GM23248 (cell line): ENCODE measurements around the gene ALPK3. TPM values are rescaled to one million over a fixed set of nuclear protein-coding genes. Genes with fewer than 3 reads are reported as not detected.

Experiments
- DNase-seq: peaks from one replicate; pipeline ENCODE4 v3.0.0-alpha.2; 2015
- H2AFZ ChIP-seq: fragments of 200-600 bp; sonication (generic); 2 replicates; pipeline ENCODE4 v1.6.1; 2016; ENCODE audit warnings: antibody characterized with exemption
- H3F3A ChIP-seq: fragments of 200-600 bp; sonication (generic); 2 replicates; pipeline ENCODE4 v1.6.1; 2016; ENCODE audit warnings: mild to moderate bottlenecking, antibody characterized with exemption, mixed run types; ENCODE audit not compliant: insufficient read depth
- H3K27ac ChIP-seq: fragments of 200-600 bp; sonication (generic); 2 replicates; pipeline ENCODE4 v1.5.1; 2016; ENCODE audit warnings: mild to moderate bottlenecking
- H3K27me3 ChIP-seq: fragments of 200-600 bp; sonication (generic); replicated peaks from 2 replicates; pipeline ENCODE4 v1.6.1; 2016; ENCODE audit warnings: mild to moderate bottlenecking; ENCODE audit not compliant: insufficient read depth
- H3K36me3 ChIP-seq: fragments of 200-600 bp; sonication (generic); 2 replicates; pipeline ENCODE4 v1.6.1; 2016; ENCODE audit warnings: low read depth, mild to moderate bottlenecking
- H3K4me1 ChIP-seq: fragments of 200-600 bp; sonication (generic); 2 replicates; pipeline ENCODE4 v1.6.1; 2016; ENCODE audit warnings: mild to moderate bottlenecking; ENCODE audit not compliant: insufficient read depth
- H3K4me2 ChIP-seq: fragments of 200-600 bp; sonication (generic); one replicate; pipeline ENCODE4 v1.6.1; 2016; ENCODE audit warnings: mild to moderate bottlenecking; ENCODE audit not compliant: unreplicated experiment
- H3K4me3 ChIP-seq: fragments of 200-600 bp; sonication (generic); 2 replicates; pipeline ENCODE4 v1.5.1; 2016; ENCODE audit warnings: mild to moderate bottlenecking
- H3K79me2 ChIP-seq: fragments of 200-600 bp; sonication (generic); 2 replicates; pipeline ENCODE4 v1.6.1; 2016; ENCODE audit warnings: mild to moderate bottlenecking; ENCODE audit not compliant: insufficient read depth
- H3K9ac ChIP-seq: fragments of 200-600 bp; sonication (generic); 2 replicates; pipeline ENCODE4 v1.6.1; 2016; ENCODE audit warnings: mild to moderate bottlenecking
- H3K9me2 ChIP-seq: fragments of 200-600 bp; sonication (generic); 2 replicates; pipeline ENCODE4 v1.6.1; 2016; ENCODE audit warnings: mixed run types, mild to moderate bottlenecking, moderate library complexity; ENCODE audit not compliant: insufficient read depth
- H3K9me3 ChIP-seq: fragments of 200-600 bp; sonication (generic); one replicate; pipeline ENCODE4 v1.6.1; 2017; ENCODE audit warnings: low read depth
- H4K20me1 ChIP-seq: fragments of 200-600 bp; sonication (generic); 2 replicates; pipeline ENCODE4 v1.6.0; 2016; ENCODE audit not compliant: insufficient read depth
- EZH2 ChIP-seq: fragments of 200-600 bp; sonication (generic); IDR thresholded peaks from 2 replicates; pipeline ENCODE4 v1.6.1; 2018; ENCODE audit warnings: antibody characterized with exemption, mild to moderate bottlenecking; ENCODE audit not compliant: insufficient read depth, poor library complexity, severe bottlenecking
- EZH2phosphoT487 ChIP-seq: fragments of 200-600 bp; sonication (generic); IDR thresholded peaks from 2 replicates; pipeline ENCODE4 v1.6.1; 2018; ENCODE audit warnings: antibody characterized with exemption, moderate library complexity, mild to moderate bottlenecking, low read depth; ENCODE audit not compliant: insufficient read depth
- WGBS, 2 experiments: methylation state at CpG; one replicate each; pipeline ENCODE4 v1.1.6; 2015 to 2017; ENCODE audit warnings: low lambda C conversion rate in 2 of 2, low coverage in 1 of 2; ENCODE audit errors: missing lambda C conversion rate in 2 of 2; 5-methylcytosine and 5-hydroxymethylcytosine counted together
- in situ Hi-C: fragments of 300-500 bp; cut with MboI; formaldehyde crosslinking; loops from 2 replicates; pipeline ENCODE4 v1.15.0; 2020
- polyA plus RNA-seq: library from polyadenylated mRNA; unstranded; fragments of >200 nt; fragmentation: Nextera tagmentation; extraction: Ambion mirVana; gene quantifications from 2 replicates; pipeline ENCODE4 v1.2.1, GENCODE V29; 2016
- total RNA-seq: library from RNA; depleted of rRNA; stranded (reverse); fragments of >200 nt; shearing (Covaris generic); gene quantifications from 2 replicates; pipeline ENCODE4 v1.2.3, GENCODE V29; 2014

The ALPK3 gene
- total and polyA plus RNA-seq, 2 experiments from 2014 or later: 5.0 TPM; not detected in 1

DNA sequence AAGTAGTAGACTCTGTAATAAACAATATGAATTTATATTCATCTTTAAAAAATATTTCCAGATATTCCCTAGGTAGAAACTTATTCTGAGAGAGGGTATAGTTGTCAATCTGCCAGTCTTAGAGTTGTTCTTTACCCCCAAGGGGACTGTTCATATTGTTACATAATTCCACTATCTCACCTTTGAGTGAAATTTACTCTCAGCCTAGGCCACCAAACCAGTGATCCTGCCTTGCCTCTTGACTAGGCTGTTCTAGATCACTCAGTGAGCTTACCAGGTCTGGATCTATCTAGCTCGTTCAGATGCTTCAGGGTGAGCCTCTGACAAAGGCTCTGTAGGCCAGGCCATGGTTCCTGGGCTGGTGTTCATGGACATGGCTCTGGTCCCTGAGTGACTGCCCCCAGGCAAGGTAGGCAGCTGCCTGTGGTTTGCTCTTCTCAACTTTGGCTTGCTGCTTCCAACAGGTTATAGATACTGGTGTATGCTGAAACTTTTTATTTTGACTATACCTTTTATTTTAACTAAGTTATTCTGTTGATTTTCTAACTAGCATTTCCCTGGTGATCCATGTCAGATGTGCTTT lies 41.2 kb upstream of the ALPK3 start:
- Histone ChIP-seq H3K79me2 (peaks cover 100% of the 10 kb centered on the region), H3K27ac (no peak overlapping the region), H3K36me3 (no peaks in the 10 kb centered on the region), H2AFZ (no peak overlapping the region), H3K9ac (no peak overlapping the region), H3K4me1 (no peaks in the 10 kb centered on the region), H3F3A (peaks cover 9% of the 10 kb centered on the region; the same call in 1 of the 2 replicates), H3K27me3 (no peaks in the 10 kb centered on the region), H3K4me2 (no peak overlapping the region), H4K20me1 (no peaks in the 10 kb centered on the region; the same call in none of the 2 replicates), H3K9me2 (no peaks in the 10 kb centered on the region), H3K9me3 (no peaks in the 10 kb centered on the region), H3K4me3 (no peak overlapping the region)
- 50 to 64% methylated on average over 1 of the region's 1 CpG for WGBS, 2 experiments
- no peak for TF ChIP-seq EZH2phosphoT487
- no peak for TF ChIP-seq EZH2
- in situ Hi-C loops: no loop called here
- DNase-seq: no peak

DNA sequence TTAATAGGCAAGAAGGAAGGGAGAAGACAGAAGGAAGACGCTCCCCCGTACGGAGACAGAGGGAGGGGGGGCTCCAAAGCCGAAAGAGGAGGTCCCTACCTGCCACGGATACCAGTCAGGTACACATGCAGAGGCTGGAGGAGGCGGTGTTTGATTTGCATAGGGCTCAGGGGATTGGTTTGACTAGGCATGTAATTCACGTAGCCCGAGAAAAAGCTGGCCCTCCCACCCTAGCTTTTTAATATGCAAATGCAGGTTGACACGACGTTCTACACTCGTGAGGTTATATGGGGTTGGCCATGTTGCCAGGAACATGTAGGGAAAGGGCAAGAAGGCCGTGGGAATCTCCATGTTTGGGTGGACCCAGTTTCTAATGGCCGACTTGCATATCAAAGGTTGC lies 39.0 kb upstream of the ALPK3 start:
- H3K79me2 ChIP-seq: peaks cover 100% of the 10 kb centered on the region
- H3K4me2 ChIP-seq: no peak overlapping the region
- H3F3A ChIP-seq: no peaks in the 10 kb centered on the region
- no peak overlapping the region for H2AFZ ChIP-seq
- in situ Hi-C loops: no loop called here
- no peaks in the 10 kb centered on the region for H3K27me3 ChIP-seq
- H3K4me1 ChIP-seq: no peaks in the 10 kb centered on the region
- no peak for DNase-seq
- 0 out of 2 replicates have a peak, but pooled peaks cover 4% of the 10 kb centered on the region for H3K36me3 ChIP-seq
- no peaks in the 10 kb centered on the region; the same call in none of the 2 replicates for H4K20me1 ChIP-seq
- H3K4me3 ChIP-seq: no peak overlapping the region
- no peak for TF ChIP-seq EZH2
- H3K9me2 ChIP-seq: no peaks in the 10 kb centered on the region
- no peaks in the 10 kb centered on the region for H3K9me3 ChIP-seq
- 94% methylated on average over 13 of the region's 13 CpGs for WGBS, 2 experiments
- H3K9ac ChIP-seq: no peak overlapping the region
- H3K27ac ChIP-seq: no peak overlapping the region

GRCh38 chr15:84780492-84780891 lies 36.7 kb upstream of the ALPK3 start:
- H3K27me3 ChIP-seq: no peaks in the 10 kb centered on the region
- no peak overlapping the region for H3K4me3 ChIP-seq
- H3K9me2 ChIP-seq: no peaks in the 10 kb centered on the region
- peaks cover 100% of the 10 kb centered on the region for H3K79me2 ChIP-seq
- in situ Hi-C loops: no loop called here
- no peaks in the 10 kb centered on the region for H4K20me1 ChIP-seq
- no peaks in the 10 kb centered on the region for H3K9me3 ChIP-seq
- no peak overlapping the region for H2AFZ ChIP-seq
- no peak overlapping the region for H3K9ac ChIP-seq
- TF ChIP-seq EZH2phosphoT487 (no peak), EZH2 (no peak)
- no peaks in the 10 kb centered on the region for H3K4me1 ChIP-seq
- 0 out of 2 replicates have a peak, but pooled peaks cover 4% of the 10 kb centered on the region for H3K36me3 ChIP-seq
- 84 to 86% methylated on average over 3 of the region's 3 CpGs for WGBS, 2 experiments
- H3K27ac ChIP-seq: no peak overlapping the region
- no peak overlapping the region for H3K4me2 ChIP-seq
- DNase-seq: no peak
- no peaks in the 10 kb centered on the region for H3F3A ChIP-seq

DNA sequence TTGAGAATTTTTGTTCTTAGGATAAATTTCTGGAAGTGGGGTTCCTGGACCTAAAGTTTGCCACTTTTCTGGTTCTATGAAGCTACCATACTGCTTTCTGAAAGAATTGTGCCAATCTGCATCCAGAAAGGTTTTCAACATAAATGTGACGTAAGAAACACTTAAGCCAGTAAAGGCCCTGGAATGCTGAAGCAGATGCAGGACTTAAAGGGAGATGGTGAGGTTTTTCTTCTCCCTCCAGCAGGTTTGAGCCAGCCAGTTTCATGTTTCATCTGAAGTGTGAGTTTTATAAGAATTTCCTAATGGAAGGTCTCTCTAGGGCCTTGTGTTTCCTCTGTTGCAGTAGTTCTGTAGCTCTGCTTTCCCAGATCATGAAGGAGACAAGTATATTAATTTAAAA lies 35.7 kb upstream of the ALPK3 start:
- Histone ChIP-seq H3F3A (no peaks in the 10 kb centered on the region), H3K27me3 (no peaks in the 10 kb centered on the region), H3K4me3 (no peak overlapping the region), H3K9ac (no peak overlapping the region), H3K27ac (no peak overlapping the region), H3K9me3 (no peaks in the 10 kb centered on the region), H3K4me2 (no peak overlapping the region), H3K9me2 (no peaks in the 10 kb centered on the region), H3K36me3 (0 out of 2 replicates have a peak, but pooled peaks cover 4% of the 10 kb centered on the region), H4K20me1 (no peaks in the 10 kb centered on the region), H2AFZ (no peak overlapping the region), H3K79me2 (peaks cover 100% of the 10 kb centered on the region), H3K4me1 (no peaks in the 10 kb centered on the region)
- TF ChIP-seq EZH2 (no peak), EZH2phosphoT487 (no peak)
- in situ Hi-C loops: no loop called here
- peak; percentile 42 for DNase-seq
- WGBS, 2 experiments: 89 to 100% methylated on average over 1 of the region's 1 CpG

DNA sequence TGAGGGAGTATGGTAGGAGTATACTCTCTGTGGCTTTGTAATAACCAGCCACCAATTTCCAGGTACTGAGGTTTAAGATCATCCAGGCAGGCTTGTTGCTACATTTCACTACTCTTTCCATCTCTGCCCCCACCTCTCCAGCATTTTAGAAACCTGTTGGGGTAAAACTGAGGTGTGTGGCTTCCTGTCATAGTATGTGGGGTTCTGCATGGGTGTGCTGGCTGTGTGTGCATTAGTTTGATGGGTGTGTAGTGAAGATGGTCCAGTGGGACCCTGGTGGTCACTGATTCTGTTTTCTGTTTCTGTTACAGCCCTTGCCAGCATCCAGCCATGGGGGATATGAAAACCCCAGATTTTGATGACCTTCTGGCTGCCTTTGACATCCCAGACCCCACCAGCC lies 34.8 kb upstream of the ALPK3 start:
- in situ Hi-C loops: no loop called here
- no peaks in the 10 kb centered on the region for H3F3A ChIP-seq
- no peaks in the 10 kb centered on the region for H3K27me3 ChIP-seq
- no peak overlapping the region for H3K4me2 ChIP-seq
- H3K79me2 ChIP-seq: peaks cover 100% of the 10 kb centered on the region
- no peak overlapping the region for H3K4me3 ChIP-seq
- H3K9me3 ChIP-seq: no peaks in the 10 kb centered on the region
- no peaks in the 10 kb centered on the region for H3K9me2 ChIP-seq
- H3K4me1 ChIP-seq: no peaks in the 10 kb centered on the region
- H3K9ac ChIP-seq: no peak overlapping the region
- H3K27ac ChIP-seq: no peak overlapping the region
- H4K20me1 ChIP-seq: no peaks in the 10 kb centered on the region
- H2AFZ ChIP-seq: no peak overlapping the region
- H3K36me3 ChIP-seq: 0 out of 2 replicates have a peak, but pooled peaks cover 4% of the 10 kb centered on the region
- DNase-seq: no peak
- TF ChIP-seq EZH2: no peak
- TF ChIP-seq EZH2phosphoT487: no peak
